GM19328 (cell line): ENCODE results near the gene ELMO1.
"Not testable (repeated sequence)": the region's sequence is repeated elsewhere in the genome, so short reads cannot be mapped to it uniquely, and the experiment has no call there.

Source experiments
- ATAC-seq: cut with Tn5 transposase; IDR thresholded peaks from one replicate; pipeline ENCODE4 v1.9.1; 2021; ENCODE audit warnings: mild to moderate bottlenecking, moderate library complexity; ENCODE audit not compliant: unreplicated experiment

ELMO1 gene

DNA sequence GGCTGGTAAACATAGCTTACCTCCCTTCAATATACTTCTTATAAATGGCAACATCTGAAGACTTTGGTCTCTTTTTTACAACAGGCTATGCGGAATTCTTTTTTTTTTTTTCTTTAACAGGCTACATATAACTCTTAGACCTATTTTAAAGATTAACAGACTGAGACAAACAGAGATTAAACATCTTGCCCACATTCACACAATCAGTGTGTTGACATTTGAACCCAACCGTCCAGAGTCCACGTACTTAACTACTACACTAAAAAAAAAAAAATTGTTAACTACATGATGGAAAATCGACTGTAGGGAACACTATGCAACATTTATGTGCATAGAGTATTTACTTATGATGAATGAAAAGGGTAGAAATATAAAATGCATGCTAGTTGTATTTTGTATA is 298.5 kb downstream of the ELMO1 start:
- no peak for ATAC-seq

DNA sequence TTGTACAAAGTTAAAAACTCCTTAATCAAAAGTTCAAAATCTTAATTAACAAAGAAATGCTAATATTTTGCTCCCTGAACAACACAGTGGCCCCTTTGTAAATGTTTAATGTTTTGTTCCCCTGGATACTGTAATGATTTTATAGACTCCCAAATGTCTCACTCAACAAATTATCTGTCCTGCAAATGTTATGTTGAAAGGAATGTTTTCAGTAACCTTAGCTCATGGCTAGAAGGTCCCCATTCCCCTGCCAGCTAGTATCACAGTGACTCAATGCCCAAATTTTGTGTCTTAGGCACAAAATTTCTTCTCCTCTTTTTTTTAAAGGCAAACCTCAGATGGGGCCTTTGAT is 298.9 kb downstream of the ELMO1 start:
- ATAC-seq, result no peak

DNA sequence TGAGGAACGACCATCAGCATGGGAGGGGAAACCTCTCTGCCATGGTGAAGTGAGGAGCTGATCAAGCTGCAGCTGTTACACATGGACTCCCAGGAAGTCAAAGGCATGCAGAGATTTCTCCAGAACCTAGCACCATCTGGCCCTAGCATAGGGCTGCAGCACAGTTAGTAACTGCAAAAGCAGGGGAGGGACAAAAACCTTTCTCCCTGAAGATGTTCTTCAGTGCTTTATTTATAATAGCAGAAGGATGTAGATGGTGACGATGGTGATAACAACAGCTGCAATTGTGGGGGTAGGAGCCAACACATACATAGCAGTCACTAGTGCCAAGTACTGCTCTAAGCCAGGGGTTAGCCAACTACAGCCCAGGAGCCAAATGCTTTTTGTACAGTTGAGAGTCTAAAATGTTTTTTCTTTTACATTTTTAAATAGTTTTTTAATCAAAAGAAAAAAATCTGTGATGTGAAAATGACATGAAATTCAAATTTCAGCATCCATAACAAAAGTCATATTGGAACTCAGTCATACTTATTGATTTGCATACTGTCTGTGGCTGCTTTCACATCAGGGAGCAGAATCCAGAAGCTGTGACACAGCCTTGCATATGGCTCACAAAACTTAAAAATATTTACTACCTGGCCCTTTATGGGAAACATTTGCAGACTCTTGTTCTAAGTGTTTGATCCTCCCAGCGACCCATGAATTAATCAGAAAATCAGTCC is 299.5 kb downstream of the ELMO1 start:
- no peak for ATAC-seq

DNA sequence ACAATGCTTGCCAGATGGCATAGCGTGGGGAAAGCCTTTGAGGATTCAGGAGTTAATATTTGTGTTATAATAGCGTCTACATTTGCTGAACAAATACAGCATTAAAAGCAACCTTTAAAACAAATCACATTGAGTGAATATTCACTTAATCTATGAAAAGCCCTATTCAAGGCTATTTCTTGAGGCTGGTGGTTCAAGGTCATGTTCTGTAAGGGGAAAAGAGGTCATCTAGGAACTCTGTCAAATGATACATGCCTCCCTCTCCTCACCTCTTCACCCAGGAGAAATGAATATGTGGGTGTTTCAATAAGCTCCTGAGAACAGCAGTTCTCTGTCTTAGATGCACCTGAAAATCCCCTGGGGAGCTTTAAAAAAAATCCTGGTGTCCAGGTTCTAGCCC is 303.0 kb downstream of the ELMO1 start:
- ATAC-seq, result no peak

DNA sequence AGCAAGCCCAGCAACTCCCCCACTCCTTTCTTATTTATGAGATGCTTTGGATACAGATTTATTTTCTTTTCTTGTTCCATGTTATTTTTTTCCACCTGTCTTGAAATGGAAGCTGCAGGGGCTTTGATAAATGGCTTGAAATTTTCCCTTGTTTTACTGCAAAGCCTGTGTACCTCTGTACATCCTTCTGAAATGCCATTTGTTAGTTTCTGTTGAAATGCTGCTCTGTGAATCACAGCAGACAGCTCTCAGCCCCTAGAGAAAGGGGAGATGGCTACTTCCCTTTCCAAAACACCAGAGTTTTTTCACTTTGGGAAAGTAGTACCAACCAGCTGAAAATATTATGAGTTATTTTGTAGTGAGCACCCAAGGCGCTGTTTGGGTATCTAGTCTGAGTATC is 304.2 kb downstream of the ELMO1 start:
- no peak for ATAC-seq

DNA sequence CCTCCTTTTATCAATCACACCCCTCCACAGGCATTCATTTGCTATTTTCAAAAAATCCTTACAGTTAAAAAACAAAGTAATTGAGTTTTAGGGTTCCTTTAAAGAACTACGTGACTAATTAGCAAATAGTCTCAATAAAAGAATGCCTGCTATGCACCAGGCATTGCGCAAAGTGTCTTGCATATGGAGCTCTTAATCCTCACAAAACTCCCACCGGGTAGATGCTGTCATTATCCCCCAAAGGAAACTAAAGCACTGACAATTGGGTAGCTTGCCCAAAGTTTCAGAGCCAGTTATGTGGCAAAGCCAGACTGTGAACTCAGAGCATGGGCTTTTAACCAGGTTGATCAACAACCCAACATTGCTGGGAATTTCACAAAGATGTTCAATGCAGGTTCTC is 305.7 kb downstream of the ELMO1 start:
- no peak for ATAC-seq

DNA sequence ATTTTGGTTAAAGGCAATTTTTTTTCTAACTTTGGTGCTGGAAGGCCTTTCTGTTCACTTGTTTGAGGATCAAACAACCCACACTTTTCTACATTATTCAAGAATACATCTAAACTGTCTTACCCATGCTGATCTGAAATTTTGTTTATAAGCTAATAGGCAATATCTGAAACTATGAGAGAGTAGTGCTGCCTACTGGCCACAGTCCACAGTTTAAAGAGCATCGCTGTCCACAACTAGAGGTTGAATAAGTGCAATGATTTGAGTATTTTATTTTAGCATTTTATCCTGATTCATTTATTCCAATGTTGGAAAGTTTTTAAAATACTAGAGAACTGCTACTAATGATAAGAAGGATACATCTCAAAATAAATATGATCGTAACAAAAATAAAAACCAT is 306.9 kb downstream of the ELMO1 start:
- ATAC-seq, result no peak

DNA sequence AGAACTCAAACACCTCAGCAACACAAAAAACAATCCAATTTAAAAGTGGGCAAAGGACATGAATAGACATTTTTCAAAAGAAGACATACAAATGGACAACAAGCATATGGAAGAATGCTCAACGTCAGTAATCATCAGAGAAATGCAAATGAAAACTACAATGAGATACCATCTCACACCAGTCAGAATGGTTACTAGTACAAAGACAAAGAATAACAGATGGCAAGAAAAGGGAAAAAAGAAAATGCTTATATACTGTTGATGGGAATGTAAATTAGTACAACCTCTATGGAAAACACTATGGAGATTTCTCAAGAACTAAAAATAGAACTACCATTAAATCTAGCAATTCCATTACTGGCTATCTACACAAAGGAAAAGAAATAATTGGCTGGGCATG is 314.8 kb downstream of the ELMO1 start:
- ATAC-seq, result not testable (repeated sequence)

DNA sequence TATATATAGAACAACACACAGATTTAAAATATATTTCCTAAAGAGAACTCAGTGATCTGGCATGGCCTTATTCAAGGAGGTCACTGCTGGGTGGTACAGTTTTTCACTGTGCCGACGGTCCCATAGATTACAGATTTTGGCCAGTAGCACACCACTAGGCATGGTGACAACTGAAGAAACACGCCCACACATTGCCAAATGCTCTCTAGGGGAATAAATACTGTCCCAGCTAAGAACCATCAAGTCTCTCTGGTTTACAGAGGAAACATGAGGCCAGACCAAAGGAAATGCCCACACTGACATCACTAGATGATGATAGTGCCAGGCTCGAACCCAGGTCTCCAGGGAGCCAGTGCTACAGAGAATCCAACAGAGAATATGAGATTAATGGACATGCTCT is 316.8 kb downstream of the ELMO1 start:
- ATAC-seq, result no peak

DNA sequence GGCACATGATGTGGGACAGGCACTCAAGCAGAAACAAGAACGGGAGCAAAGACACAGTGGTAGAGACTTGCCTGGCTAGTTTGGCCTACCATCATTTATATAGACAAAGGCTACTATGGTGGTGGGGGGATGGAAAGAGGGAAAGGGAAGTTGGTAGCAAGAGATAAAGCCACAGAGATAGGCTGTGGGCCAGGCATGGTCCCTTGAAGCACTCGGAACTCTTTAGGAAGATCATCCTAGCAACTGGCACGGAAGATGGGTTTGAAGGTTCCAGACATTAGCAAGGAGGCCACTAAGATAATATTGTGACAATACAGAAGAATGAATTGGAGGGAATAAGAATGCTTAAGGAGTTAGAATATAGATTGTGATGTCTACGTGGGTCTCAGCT is 319.6 kb downstream of the ELMO1 start:
- no peak for ATAC-seq

DNA sequence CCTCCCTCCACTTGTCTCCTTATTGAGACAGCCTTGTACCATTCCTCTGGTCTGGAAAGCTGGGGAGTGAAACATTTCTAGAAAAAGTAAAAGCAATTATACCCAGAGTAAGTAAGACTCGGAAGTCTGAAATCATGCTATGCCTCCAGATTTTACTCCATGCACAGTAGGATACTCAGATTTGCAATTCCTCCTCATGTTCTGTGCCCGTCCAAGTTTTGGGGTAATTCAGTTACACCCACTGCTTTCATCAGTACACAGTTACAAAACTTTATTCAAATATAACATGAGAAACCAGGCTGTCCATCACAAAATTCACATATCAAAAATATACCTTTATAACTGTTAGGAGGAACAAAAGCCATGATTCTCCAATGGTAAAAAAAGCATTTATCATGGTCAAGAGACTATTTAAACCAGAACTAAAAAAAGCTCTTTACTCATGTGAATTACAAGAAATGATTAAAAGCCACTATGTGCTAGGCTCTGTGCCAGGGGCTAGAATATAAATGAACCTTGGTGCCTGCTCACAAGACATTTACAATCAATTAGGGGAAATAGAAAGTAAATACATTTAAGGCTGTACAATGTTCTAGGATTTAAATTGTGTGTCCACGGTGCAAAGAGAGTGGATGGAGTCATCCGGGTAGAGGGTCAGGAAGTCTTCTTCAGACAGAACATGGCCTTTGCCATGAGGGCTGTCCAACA is 320.2 kb downstream of the ELMO1 start:
- ATAC-seq, result no peak

DNA sequence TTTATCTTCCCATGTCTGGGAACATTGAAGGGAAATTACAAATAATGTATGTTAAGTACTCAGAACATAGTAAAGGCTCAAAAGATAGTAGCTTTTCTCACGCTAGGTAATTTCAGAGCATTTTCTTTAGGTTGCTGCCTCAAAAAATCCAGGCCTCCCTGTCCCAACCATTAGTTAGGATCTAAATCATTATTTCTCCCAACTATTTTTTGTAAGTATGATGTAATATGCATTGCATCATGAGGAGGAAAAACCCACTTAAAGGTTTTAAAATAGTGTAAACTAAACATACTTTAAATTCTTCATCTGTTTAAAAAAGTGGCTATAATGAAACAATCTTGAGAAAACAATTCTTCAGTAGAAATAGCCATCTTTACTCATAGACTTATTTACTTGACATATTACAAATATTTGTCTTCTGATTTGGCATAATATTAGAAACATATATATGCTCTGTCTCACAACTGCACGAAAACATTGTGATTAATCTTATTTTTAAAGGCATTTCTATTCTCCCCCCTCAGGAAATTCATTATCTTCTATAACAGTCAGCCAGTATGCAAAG is 329.3 kb downstream of the ELMO1 start:
- no peak for ATAC-seq

DNA sequence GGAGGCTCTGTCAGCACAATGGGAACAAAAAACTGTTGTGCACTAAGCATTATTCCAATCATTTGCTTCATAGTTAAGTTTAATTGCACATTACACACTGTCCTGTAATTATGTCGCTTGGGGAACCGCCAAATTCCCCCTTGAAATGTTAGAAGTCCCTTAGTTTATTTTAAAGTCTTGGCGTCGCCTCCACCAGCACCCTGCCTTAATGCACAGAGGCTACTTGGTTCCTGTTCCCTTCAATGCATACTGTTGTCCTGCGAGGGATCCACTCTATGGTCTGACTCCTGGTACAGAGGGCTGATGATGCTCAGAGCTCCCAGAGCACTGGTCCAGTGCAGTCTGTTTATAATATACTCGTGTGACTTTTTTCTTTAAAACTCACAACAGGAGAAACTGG is 330.7 kb downstream of the ELMO1 start:
- ATAC-seq, result no peak

DNA sequence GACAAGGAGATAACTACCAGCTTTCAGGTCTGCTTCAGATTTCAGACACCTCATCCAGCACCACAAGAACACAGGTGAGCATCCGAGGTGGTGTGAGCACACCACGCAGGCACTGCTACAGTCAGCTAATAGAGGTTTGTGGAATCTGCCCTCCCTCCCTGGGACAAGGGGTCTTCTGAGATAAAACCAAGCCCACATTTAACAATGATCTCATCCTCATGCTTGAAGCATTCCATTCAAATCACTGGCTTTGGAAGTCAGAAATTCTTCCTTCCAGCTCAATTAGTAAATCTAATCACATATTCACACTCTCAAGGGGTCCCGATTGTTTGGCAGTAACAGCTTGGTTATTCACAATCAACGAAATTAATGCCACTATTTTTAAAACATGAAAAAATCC is 331.4 kb downstream of the ELMO1 start:
- ATAC-seq, result no peak

DNA sequence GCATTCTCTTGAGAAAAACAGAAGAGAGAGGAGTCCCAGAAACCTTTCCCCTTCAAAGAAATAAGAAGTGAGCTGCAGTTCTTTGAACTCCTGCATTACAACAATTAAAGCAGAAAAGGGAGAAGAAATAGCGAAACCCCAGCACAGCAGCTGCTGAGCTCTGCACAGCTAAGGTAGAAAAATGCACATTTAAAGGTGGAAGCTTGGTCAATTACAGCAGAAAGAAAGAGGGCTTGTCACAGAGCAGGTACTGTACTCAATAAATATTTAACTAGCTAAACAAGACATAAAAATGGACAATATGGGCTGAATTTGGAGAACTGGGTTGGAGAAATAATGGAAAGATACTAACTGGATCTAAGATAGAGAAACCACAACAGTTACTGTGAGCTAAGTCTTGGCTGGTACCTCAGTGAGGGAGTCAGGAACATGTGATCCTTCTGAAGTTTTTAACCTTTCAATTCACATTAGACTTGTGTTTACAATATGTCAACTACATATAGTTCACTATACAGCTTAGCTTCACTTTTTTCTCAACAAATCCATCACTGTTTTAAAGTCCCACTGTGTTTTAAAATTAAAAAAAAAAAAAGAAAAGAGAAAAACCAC is 332.5 kb downstream of the ELMO1 start:
- no peak for ATAC-seq

DNA sequence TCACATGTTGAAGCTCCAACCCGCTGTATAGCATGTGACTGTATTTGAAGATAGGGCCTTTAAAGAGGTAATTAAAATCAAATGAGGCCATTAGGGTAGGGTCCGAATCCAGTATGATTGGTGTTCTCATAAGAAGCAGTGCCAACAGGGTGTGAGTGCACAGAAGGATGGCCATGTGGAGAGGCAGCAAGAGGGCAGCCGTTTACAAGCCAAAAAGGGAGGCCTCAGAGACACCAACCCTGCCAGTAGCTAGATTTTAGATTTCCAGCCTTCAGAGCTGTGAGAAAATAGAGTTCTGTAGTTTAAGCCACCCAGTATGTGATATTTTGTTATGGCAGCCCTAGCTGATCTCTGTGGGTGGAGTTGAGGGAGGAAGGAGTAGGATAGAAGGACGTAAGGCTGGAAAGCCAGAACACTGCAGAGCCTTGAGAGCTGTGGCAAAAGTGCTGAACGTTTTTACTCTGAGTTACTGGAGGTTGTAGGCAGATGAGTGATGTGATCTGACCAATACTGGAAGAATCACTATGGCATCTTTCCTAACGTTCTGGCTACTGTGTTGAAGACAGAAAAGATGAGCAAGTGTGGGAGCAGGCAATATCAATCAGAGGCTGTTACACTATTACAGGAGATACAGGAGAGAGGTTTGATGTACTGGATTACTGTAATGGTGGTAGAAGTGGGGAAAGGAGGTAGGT is 334.9 kb downstream of the ELMO1 start:
- no peak for ATAC-seq

DNA sequence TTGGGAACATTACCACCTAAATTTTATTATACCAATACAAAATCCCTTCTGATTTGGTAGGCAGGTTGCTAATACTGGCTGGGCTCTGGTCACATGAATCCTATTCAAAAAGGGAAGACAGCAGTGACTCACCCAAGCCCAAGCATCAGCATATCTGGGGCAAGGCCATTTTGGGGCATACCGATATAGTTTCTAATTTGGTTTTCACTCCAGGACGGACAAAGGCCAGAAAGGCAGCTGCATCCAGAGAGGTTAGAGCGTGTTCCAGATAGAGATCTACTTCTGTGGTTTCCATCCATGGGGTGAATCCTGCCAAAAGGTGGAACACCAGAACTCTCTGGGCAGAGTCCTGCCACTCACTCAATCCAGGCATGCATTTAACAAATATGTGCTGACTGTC is 335.8 kb downstream of the ELMO1 start:
- ATAC-seq, result no peak

DNA sequence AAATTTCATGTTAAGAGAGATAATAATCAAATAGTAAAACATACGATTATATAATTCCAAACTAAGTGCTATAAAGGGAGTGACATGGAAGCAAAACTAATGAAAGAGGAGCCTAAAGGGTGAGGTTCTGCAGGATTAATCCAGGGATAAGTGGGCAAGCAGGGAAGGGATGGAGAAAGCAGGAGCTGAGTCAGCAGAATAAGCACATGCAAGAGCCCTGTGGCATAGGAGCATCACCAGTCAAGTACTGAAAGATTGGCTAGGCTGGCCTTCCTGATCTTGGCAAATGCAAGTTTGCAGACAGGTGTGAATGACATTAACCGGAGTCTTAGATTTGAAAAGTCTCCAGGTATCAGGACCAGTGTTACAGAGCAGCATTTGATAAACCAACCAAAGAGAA is 336.4 kb downstream of the ELMO1 start:
- no peak for ATAC-seq

DNA sequence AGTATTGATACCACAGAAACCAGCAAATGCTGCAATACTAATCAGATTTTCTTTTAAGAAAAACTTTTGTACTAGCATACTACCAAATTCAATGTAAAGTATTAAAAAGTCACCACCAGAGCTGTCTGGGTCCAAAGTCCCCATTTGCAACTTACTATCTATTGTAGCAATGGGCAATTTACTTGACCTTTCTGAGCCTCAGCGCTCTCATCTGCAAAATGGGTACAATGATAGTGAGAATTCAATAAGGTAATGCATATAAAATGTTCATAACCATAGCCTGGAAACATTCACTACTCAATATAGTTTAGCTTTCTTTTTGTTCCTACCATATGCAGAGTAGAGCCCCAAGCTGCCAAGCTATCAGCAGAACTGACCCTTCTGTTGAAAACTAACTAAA is 337.2 kb downstream of the ELMO1 start:
- ATAC-seq, result no peak

DNA sequence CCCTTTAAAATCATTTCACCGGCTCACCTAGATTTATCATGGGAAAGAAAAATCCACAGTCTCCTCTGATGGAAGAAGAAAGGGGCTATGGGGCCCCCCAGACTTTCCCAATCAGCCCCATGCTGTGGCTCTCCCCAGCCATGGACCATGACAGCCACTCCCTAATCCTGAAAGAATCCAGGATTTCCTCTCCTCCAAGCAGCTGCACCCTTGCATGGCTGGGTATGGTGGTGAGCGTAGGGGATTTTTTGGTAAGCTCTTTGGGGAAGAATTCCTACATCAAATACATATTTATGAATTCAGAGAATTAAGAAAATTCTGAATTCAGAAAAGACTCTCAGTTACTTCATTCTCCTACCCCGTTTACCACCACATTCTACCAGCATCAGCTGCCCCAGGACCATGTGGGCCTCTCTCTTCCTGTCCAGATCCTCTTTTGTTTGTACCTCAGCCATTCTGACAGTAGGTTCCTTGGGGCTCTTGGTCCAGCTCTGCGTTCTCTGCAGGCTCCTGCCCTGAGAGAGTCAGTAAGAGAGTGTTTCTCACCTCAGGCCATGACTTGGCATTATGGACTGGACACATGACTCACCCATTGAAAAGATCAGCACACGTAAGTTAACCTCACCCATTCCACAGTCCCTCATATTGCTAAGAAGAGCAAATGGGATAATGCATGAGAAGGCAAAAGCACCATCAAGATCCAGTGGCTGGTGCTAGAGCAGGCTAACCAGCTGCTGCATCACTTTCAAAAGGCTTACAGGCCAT is 337.8 kb downstream of the ELMO1 start:
- ATAC-seq, result no peak

DNA sequence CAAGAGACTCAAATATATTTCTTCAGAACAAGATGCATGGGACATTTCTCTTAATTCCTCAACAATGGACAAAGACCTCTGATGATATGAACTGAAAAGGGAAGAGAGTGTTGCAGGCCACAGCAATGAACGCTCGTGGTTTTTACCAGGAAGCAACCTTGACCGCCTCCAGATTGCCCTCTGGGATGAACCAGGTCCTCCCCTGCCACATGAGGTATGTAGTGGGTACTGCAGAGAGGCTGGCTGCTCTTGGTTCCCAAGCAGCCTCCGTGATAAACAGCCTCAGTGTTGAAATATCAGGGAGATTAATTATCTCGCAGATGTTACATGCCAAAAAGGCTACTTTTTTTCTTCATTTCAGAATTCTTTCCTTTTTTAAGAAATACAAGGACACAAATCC is 338.8 kb downstream of the ELMO1 start:
- no peak for ATAC-seq
